GM23338 (cell line): Measurements from ENCODE around the gene PRDM5. TPM values are rescaled to one million over a fixed set of nuclear protein-coding genes. Genes with fewer than 3 reads are reported as not detected.

ENCODE experiments used
- ATAC-seq: fragments of 200-7000 bp; cut with Tn5 transposase; 3 replicates; pipeline ENCODE4 v1.9.1; 2020
- DNase-seq: peaks from one replicate; pipeline ENCODE4 v3.0.0-alpha.2; 2015; ENCODE audit warnings: low spot score
- H2AFZ ChIP-seq: fragments of 200-600 bp; sonication (generic); 2 replicates; pipeline ENCODE4 v1.8.0; 2016; ENCODE audit warnings: antibody characterized with exemption, mild to moderate bottlenecking, moderate library complexity
- H3F3A ChIP-seq: fragments of 200-600 bp; sonication (generic); replicated peaks from 2 replicates; pipeline ENCODE4 v1.8.0; 2017; ENCODE audit warnings: antibody characterized with exemption, mixed run types, low read depth
- H3K27ac ChIP-seq: fragments of 200-600 bp; sonication (generic); 2 replicates; pipeline ENCODE4 v1.6.1; 2016; ENCODE audit warnings: low read depth
- H3K27me3 ChIP-seq: fragments of 200-600 bp; sonication (generic); 2 replicates; pipeline ENCODE4 v1.8.0; 2016; ENCODE audit warnings: mild to moderate bottlenecking, mixed run types, moderate library complexity; ENCODE audit not compliant: insufficient read depth
- H3K36me3 ChIP-seq: fragments of 200-600 bp; sonication (generic); 2 replicates; pipeline ENCODE4 v1.8.0; 2016; ENCODE audit warnings: mild to moderate bottlenecking; ENCODE audit not compliant: insufficient read depth
- H3K4me1 ChIP-seq: fragments of 200-600 bp; sonication (generic); 2 replicates; pipeline ENCODE4 v1.8.0; 2016; ENCODE audit warnings: mild to moderate bottlenecking, moderate library complexity; ENCODE audit not compliant: insufficient read depth
- H3K4me2 ChIP-seq: fragments of 200-600 bp; sonication (generic); 2 replicates; pipeline ENCODE4 v1.7.1; 2017; ENCODE audit warnings: mixed run types
- H3K4me3 ChIP-seq: fragments of 200-600 bp; sonication (generic); 2 replicates; pipeline ENCODE4 v1.6.1; 2016; ENCODE audit warnings: mixed run types
- H3K79me2 ChIP-seq: fragments of 200-600 bp; sonication (generic); replicated peaks from 2 replicates; pipeline ENCODE4 v1.8.0; 2017; ENCODE audit warnings: mild to moderate bottlenecking; ENCODE audit not compliant: insufficient read depth
- H3K9me2 ChIP-seq: fragments of 200-600 bp; sonication (generic); 2 replicates; pipeline ENCODE4 v1.8.0; 2017; ENCODE audit not compliant: insufficient read depth
- H4K20me1 ChIP-seq: fragments of 200-600 bp; sonication (generic); replicated peaks from 2 replicates; pipeline ENCODE4 v1.8.0; 2017; ENCODE audit warnings: mild to moderate bottlenecking; ENCODE audit not compliant: insufficient read depth
- H3K27ac Mint-ChIP-seq: 2 replicates; pipeline ENCODE4 v1.8.0; 2020; ENCODE audit warnings: inconsistent platforms, mild to moderate bottlenecking, moderate library complexity, mixed read lengths
- H3K27me3 Mint-ChIP-seq: 3 replicates; pipeline ENCODE4 v1.8.0; 2022; ENCODE audit warnings: low read depth, mild to moderate bottlenecking, moderate library complexity, mixed read lengths, inconsistent platforms; ENCODE audit not compliant: insufficient read depth, poor library complexity
- H3K36me3 Mint-ChIP-seq: 3 replicates; pipeline ENCODE4 v1.8.0; 2021; ENCODE audit warnings: low read depth, mild to moderate bottlenecking, inconsistent platforms, moderate library complexity, mixed read lengths
- H3K4me1 Mint-ChIP-seq: 3 replicates; pipeline ENCODE4 v1.8.0; 2020; ENCODE audit warnings: mild to moderate bottlenecking, inconsistent platforms, mixed read lengths
- H3K4me3 Mint-ChIP-seq: 3 replicates; pipeline ENCODE4 v1.8.0; 2021; ENCODE audit warnings: moderate library complexity, mild to moderate bottlenecking, inconsistent platforms, mixed read lengths
- H3K9me3 Mint-ChIP-seq: 3 replicates; pipeline ENCODE4 v1.8.0; 2020; ENCODE audit warnings: moderate library complexity, mild to moderate bottlenecking, inconsistent platforms, mixed read lengths
- CREB1 ChIP-seq: fragments of 250-450 bp; sonication (Bioruptor Pico); IDR thresholded peaks from 2 replicates; pipeline ENCODE4 v1.5.0; 2020; ENCODE audit warnings: low read depth, mild to moderate bottlenecking, moderate library complexity
- ETS1 ChIP-seq: IDR thresholded peaks from 2 replicates; pipeline ENCODE4 v1.6.1; 2016; ENCODE audit warnings: antibody characterized with exemption
- EZH2phosphoT487 ChIP-seq: fragments of 200-600 bp; sonication (generic); IDR thresholded peaks from one replicate; pipeline ENCODE4 v1.8.1; 2018; ENCODE audit warnings: antibody characterized with exemption; ENCODE audit not compliant: unreplicated experiment
- JUNB ChIP-seq: IDR thresholded peaks from one replicate; pipeline ENCODE4 v1.6.1; 2016; ENCODE audit warnings: antibody characterized with exemption; ENCODE audit not compliant: unreplicated experiment
- POLR2AphosphoS5 ChIP-seq: IDR thresholded peaks from 2 replicates; pipeline ENCODE4 v1.6.1; 2016; ENCODE audit warnings: antibody characterized with exemption, low read depth
- REST ChIP-seq: IDR thresholded peaks from one replicate; pipeline ENCODE4 v1.6.1; 2018; ENCODE audit warnings: antibody characterized with exemption; ENCODE audit not compliant: unreplicated experiment
- ZNF114 ChIP-seq: fragments of 250-450 bp; sonication (Bioruptor Pico); IDR thresholded peaks from 2 replicates; pipeline ENCODE4 v1.5.0; 2020; ENCODE audit warnings: mild to moderate bottlenecking, moderate library complexity
- polyA plus RNA-seq: library from polyadenylated mRNA; unstranded; fragments of >200 nt; fragmentation: Nextera tagmentation; extraction: Ambion mirVana; gene quantifications from 2 replicates; pipeline ENCODE4 v1.2.1, GENCODE V29; 2016
- total RNA-seq: library from RNA; depleted of rRNA; stranded (reverse); fragments of >200 nt; shearing (Covaris generic); gene quantifications from 2 replicates; pipeline ENCODE4 v1.2.3, GENCODE V29; 2014

The PRDM5 gene
- total and polyA plus RNA-seq, 2 experiments from 2014 or later, result 11.2 to 40.4 TPM

- ATAC-seq (no peak), DNase-seq (no peak)
- no peak for TF ChIP-seq ETS1
- Histone ChIP-seq H3K27ac (no peak overlapping the region), H3K9me2 (peaks cover 5% of the 10 kb centered on the region; the same call in 1 of the 2 replicates), H3K4me2 (no peak overlapping the region), H3K27me3 (no peaks in the 10 kb centered on the region), H3K36me3 (no peaks in the 10 kb centered on the region), H3F3A (no peaks in the 10 kb centered on the region), H3K4me3 (no peak overlapping the region), H3K4me1 (peaks cover 9% of the 10 kb centered on the region), H2AFZ (no peak overlapping the region), H3K79me2 (peaks cover 12% of the 10 kb centered on the region; the same call in 1 of the 2 replicates), H4K20me1 (no peaks in the 10 kb centered on the region)
- Mint-ChIP-seq H3K27ac (no peak overlapping the region), H3K9me3 (no peaks in the 10 kb centered on the region), H3K4me1 (peaks cover 12% of the 10 kb centered on the region), H3K4me3 (no peak overlapping the region), H3K36me3 (no peaks in the 10 kb centered on the region), H3K27me3 (no peaks in the 10 kb centered on the region)
Measured at GRCh38 chr4:120826853-120827252, 95.7 kb downstream of the PRDM5 start.

GRCh38 chr4:120826449-120826848 lies 96.1 kb downstream of the PRDM5 start:
- Mint-ChIP-seq H3K27me3 (no peaks in the 10 kb centered on the region), H3K4me1 (peaks cover 15% of the 10 kb centered on the region), H3K27ac (no peak overlapping the region), H3K36me3 (no peaks in the 10 kb centered on the region), H3K9me3 (no peaks in the 10 kb centered on the region), H3K4me3 (no peak overlapping the region)
- H3K4me3 ChIP-seq, result no peak overlapping the region
- no peak for ATAC-seq
- H4K20me1 ChIP-seq, result no peaks in the 10 kb centered on the region
- peaks cover 12% of the 10 kb centered on the region; the same call in 1 of the 2 replicates for H3K79me2 ChIP-seq
- H3K4me1 ChIP-seq, result peaks cover 9% of the 10 kb centered on the region
- TF ChIP-seq JUNB (no peak), POLR2AphosphoS5 (no peak), ZNF114 (CRISPR knock-in tag) (no peak), REST (no peak)
- H3K27ac ChIP-seq, result no peak overlapping the region
- no peak overlapping the region for H2AFZ ChIP-seq
- no peaks in the 10 kb centered on the region for H3F3A ChIP-seq
- H3K36me3 ChIP-seq, result no peaks in the 10 kb centered on the region
- no peak overlapping the region for H3K4me2 ChIP-seq
- no peak for DNase-seq
- H3K9me2 ChIP-seq, result peaks cover 5% of the 10 kb centered on the region; the same call in 1 of the 2 replicates
- H3K27me3 ChIP-seq, result no peaks in the 10 kb centered on the region

GRCh38 chr4:120824946-120825345 lies 97.6 kb downstream of the PRDM5 start:
- no peaks in the 10 kb centered on the region for H3K9me3 Mint-ChIP-seq
- Histone ChIP-seq H3K4me1 (peaks cover 9% of the 10 kb centered on the region), H3F3A (no peaks in the 10 kb centered on the region), H3K4me3 (no peak overlapping the region), H2AFZ (no peak overlapping the region), H3K36me3 (no peaks in the 10 kb centered on the region), H3K4me2 (no peak overlapping the region), H3K27me3 (no peaks in the 10 kb centered on the region), H3K27ac (no peak overlapping the region), H3K79me2 (peaks cover 9% of the 10 kb centered on the region), H3K9me2 (peaks cover 5% of the 10 kb centered on the region; the same call in 1 of the 2 replicates), H4K20me1 (no peaks in the 10 kb centered on the region)
- peaks cover 15% of the 10 kb centered on the region for H3K4me1 Mint-ChIP-seq
- no peaks in the 10 kb centered on the region for H3K27me3 Mint-ChIP-seq
- no peak overlapping the region for H3K27ac Mint-ChIP-seq
- DNase-seq (no peak), ATAC-seq (no peak)
- no peak overlapping the region for H3K4me3 Mint-ChIP-seq
- H3K36me3 Mint-ChIP-seq, result no peaks in the 10 kb centered on the region
- TF ChIP-seq CREB1, result no peak
- no peak for TF ChIP-seq JUNB
- TF ChIP-seq ETS1, result no peak
- no peak for TF ChIP-seq EZH2phosphoT487
